Anterior cingulate cortex (tissue), 58 donors: Measurements from ENCODE around the gene GRIA4.
"Not testable (repeated sequence)": the region's sequence is repeated elsewhere in the genome, so short reads cannot be mapped to it uniquely, and the experiment has no call there.

Experiments used
- DNase-seq, 58 donors: peaks; one replicate each; lab custom pipeline; 2025; lab: John Stamatoyannopoulos, UW

Gene GRIA4

DNA sequence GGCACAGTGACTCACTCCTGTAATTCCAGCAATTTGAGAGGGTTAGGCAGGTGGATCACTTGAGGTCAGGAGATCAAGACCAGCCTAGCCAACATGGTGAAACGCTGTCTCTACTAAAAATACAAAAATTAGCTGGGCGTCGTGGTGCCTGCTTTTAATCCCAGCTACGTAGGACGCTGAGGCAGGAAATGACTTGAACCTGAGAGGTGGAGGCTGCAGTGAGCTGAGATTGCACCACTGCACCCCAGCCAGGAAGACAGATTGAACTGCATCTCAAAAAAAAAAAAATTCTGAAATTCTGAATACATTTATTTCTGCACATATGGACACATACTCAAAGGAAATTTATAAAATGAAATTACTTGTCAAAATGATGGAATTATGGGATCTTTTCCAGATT is 103.2 kb downstream of the GRIA4 start:
- no peak for DNase-seq

GRCh38 chr11:105713696-105714095 is 103.8 kb downstream of the GRIA4 start:
- no peak for DNase-seq

DNA sequence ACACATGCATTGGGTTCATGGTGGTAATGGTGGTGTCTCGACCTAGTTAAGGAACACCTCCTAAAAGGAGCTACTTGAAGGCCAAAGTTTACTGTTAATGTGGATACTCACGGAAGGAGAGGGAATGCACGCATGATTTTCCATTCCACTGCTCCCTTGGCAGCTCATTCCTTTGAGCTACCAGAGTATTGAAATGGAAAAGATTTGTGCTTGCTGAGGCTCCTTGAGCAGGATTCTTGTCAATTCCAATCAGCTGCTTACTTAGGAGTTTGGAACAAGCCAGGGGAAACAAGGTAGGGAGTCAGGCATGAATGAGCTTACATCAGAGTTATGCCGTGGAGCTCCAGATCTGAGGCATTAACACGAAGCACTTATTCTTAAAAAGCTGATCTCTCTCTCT is 108.8 kb downstream of the GRIA4 start:
- no peak for DNase-seq

- DNase-seq = no peak
Observed at GRCh38 chr11:105719073-105719822, 109.4 kb downstream of the GRIA4 start.

GRCh38 chr11:105720096-105720495 is 110.2 kb downstream of the GRIA4 start:
- peak in 24 of 58 donors; percentile 5 to 62 (median 28) for DNase-seq

GRCh38 chr11:105723269-105723668 is 113.4 kb downstream of the GRIA4 start:
- DNase-seq = no peak

GRCh38 chr11:105732611-105733010 is 122.7 kb downstream of the GRIA4 start:
- DNase-seq = no peak

- no peak for DNase-seq
Observed at GRCh38 chr11:105734426-105734825, 124.6 kb downstream of the GRIA4 start.

- no peak for DNase-seq
Observed at GRCh38 chr11:105738251-105738650, 128.4 kb downstream of the GRIA4 start.

DNA sequence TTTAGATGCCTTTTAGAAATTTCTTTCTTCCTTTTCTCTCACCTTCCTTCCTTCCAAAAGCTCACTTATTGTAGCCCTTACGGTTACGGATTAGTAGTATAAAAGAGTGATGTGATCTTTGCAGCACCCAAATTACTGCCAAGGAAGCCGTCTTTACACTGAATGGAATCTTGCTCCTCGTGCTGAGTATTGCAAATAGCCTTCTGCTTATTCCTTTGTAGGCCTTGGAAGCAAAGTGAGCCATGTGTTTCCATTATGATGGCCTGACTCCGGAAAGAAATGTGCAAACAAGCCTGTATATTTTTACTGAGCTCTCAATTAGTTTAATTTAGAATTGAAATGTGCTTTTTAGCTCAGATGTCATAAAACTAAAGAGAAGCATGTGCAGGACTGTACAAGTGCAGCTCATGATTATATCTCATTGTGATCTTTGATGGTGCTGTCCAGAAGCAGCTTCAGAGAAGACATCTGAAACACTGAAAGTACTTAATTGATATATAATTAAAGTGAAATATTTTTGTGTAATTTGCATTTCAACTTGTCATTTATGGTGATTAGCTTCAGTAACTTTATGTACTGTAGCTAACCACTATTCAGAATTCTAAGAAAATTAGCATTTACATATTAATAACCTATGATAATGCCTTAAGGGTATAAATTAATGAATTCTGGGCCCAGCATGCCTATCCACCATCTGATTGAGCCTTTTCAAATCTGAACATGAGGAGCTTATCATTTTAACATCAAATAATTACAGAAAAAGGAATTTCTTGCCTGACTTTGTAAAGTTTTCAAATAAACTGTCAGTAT is 129.3 kb downstream of the GRIA4 start:
- peak in 3 of 58 donors; percentile 3 to 15 (median 5) for DNase-seq

- no peak for DNase-seq
Observed at GRCh38 chr11:105740164-105740903, 130.5 kb downstream of the GRIA4 start.

DNA sequence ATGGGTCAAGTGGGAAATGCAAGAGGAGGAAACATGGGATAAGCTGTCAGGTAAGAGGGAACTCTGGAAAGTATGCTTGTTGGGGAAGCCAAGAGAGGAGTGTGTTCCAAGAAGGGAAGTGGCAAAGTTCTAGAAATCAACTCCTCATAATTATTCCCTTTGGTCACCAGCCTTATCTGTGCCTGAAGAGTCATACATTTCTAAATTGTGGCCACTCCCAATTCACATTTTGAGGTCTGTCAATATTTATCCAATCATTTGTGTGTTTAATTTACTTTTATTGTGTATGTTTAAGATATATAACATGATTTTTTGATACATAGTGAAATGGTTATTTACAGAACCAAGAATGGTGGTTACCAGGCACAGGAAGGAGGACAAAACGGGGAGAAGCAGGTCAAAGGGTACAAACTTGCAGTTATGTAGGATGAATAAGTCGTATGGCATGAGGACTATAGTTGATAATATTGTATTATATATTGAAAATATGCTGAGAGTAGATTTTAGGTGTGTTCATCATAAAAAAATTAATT is 131.7 kb downstream of the GRIA4 start:
- no peak for DNase-seq

GRCh38 chr11:105754260-105754659 is 144.4 kb downstream of the GRIA4 start:
- no peak for DNase-seq

DNA sequence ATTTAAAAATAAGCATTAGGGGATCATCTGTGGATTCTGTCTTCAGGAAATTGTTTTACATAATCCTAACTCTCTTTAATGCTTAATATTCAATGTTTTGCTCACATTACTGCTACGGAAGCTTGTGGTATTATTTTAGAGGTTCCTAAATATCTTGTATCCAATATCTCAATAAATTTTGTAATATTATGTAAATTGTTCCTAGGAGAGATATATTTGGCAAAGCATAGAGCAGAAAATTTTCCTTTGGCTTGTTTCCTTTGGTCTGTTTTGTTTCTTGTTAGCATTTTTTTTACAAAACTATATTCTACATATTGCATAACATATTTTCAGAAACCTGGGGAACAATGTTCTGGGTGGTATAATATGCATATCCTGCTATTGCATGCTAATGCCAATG is 144.8 kb downstream of the GRIA4 start:
- no peak for DNase-seq

DNA sequence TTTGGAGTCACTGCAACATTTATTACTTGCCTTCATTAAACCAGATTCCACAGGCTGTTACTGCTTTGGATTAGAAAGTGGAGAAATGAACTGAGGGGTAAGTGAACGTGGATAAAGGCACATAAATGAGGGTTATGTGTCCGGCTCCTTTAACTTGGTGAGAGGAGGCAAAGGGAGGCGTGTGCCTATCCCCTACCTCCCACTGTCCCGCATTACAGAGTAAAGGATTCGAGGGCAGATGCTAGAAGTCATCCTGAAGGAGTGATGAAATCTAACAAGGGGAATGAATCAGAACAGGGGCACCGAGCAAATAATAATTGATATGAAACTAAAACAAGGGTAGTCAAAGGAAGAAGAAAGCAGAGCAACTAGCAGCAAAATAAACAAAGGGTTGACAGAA is 147.2 kb downstream of the GRIA4 start:
- no peak for DNase-seq

DNA sequence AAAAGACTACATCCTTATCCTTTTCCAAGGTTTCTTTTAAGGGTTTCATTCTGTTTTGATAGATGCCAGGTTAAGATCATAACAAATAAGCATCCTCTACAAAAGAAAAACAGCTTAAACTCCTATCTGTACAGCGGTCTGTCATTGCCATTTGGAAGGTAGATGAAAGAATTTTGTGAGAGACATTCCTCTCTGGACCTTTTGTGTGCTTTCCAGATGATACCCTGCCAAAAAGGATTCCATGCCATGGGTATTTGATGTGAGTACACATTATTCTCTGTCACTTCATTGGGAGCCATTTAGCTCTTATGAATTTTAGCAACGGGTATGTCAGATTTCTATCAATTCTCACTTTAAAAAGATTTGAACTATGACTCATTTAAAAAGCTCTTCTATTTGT is 153.7 kb downstream of the GRIA4 start:
- DNase-seq = no peak

DNA sequence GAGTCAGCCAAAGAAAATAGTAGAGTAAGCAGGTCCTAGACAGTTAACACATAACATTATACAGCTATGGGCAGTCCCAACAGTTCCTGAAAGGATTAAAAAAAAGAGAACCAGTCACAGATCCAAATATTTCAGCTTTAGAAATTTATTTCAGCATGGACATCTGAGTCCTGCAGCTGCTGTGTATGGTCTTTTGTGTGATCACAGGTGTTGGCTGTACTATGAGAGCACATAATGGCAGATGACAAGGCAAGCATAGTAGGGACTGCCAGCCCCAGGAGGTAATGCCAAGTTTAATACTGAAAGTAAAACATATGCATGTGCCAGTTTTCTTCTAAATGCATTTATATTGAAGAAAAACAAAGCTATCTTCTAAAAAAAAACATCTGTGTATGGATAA is 158.1 kb downstream of the GRIA4 start:
- no peak for DNase-seq

GRCh38 chr11:105769627-105770026 is 159.8 kb downstream of the GRIA4 start:
- DNase-seq = no peak

DNA sequence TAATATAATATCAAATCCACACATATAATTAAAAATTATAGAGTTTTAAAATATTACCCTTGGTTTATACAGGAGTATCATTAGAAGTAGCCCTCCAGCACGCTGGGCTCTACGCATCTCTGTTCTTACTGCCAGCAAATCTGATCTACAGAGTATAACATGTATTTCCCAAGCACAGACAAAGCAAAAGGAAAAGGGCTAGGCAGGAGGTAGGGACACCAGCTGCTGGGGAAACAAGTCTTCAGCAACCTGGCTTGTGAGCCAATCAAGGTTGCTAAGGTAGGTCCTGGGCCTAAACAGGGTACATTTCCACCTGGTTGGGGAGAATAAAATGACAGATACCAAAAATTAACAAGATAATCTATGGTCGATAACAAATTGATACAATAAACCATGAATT is 163.6 kb downstream of the GRIA4 start:
- not testable (repeated sequence) for DNase-seq

- no peak for DNase-seq
Observed at GRCh38 chr11:105774899-105775298, 165.0 kb downstream of the GRIA4 start.
